NB4 (cell line): ENCODE data around the gene SH3RF2.

Experiments
- CTCF ChIP-seq: IDR thresholded peaks from one replicate; pipeline ENCODE4 v1.5.1; 2012; ENCODE audit warnings: low read depth, low read length
- POLR2A ChIP-seq: IDR thresholded peaks from 2 replicates; pipeline ENCODE4 v1.6.1; 2011; ENCODE audit warnings: mild to moderate bottlenecking; ENCODE audit not compliant: insufficient read length; ENCODE audit errors: extremely low read depth

GRCh38 chr5:146069780-146070099 is 133.4 kb downstream of the SH3RF2 start:
- no peak for TF ChIP-seq POLR2A
- TF ChIP-seq CTCF = no peak
